WERI-Rb-1 (cell line): Measurements from ENCODE around the gene ZNF532.

ENCODE experiments used
- DNase-seq: peaks from one replicate; pipeline ENCODE4 v3.0.0-alpha.2; 2020
- H3K27ac ChIP-seq: fragments of 250-450 bp; sonication (Bioruptor Pico); 2 replicates; pipeline ENCODE4 v1.5.1; 2020; ENCODE audit warnings: mild to moderate bottlenecking, moderate library complexity
- H3K27me3 ChIP-seq: fragments of 250-450 bp; sonication (Bioruptor Pico); 2 replicates; pipeline ENCODE4 v1.5.1; 2021; ENCODE audit warnings: mild to moderate bottlenecking, low read depth, moderate library complexity; ENCODE audit not compliant: insufficient read depth, severe bottlenecking
- H3K36me3 ChIP-seq: fragments of 250-450 bp; sonication (Bioruptor Pico); 2 replicates; pipeline ENCODE4 v1.5.1; 2020; ENCODE audit warnings: mild to moderate bottlenecking, moderate library complexity
- H3K4me3 ChIP-seq: 2 replicates; pipeline ENCODE4 v1.5.1; 2011; ENCODE audit warnings: low read depth, mild to moderate bottlenecking, control low read depth, low read length
- H3K9me3 ChIP-seq: fragments of 250-450 bp; sonication (Bioruptor Pico); 2 replicates; pipeline ENCODE4 v1.5.1; 2021; ENCODE audit warnings: mild to moderate bottlenecking, moderate library complexity; ENCODE audit not compliant: severe bottlenecking
- CTCF ChIP-seq: IDR thresholded peaks from 2 replicates; pipeline ENCODE4 v1.5.1; 2011; ENCODE audit warnings: low read depth, mild to moderate bottlenecking, control low read depth, inconsistent platforms, low read length

Gene ZNF532

DNA sequence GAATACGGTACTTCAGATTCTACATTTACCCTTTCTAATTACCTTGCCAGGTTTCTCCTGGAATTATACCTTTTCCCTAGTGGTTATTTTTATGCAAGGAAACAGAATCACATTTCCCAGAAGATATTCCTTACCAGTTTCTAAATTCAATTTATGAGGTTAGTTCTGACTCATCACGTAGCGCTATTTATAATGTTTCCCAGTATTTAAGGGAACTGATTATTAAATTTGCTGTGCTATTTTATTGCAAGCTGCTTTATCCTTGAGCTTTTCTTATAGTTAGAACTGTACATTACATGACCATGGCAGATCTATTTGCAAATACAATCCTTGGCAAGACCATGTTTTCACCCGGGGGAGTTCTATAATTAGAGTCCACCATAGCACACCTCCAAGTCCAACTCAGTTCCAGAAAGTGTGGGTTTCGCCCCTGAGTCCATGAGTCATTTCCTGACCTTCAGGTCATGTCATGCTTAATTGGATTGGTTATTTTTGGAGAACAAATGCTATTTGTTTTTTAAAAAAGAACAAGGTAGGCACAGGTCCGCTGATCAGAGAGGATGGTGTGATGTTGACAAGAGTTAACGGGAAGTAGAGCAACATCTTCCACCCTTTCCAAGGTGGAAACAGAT, 126.6 kb downstream of the ZNF532 start:
- no peak for TF ChIP-seq CTCF

GRCh38 chr18:58992301-58993231, 127.9 kb downstream of the ZNF532 start:
- no peaks in the 10 kb centered on the region for H3K27me3 ChIP-seq
- H3K27ac ChIP-seq: no peak overlapping the region
- DNase-seq: no peak
- TF ChIP-seq CTCF: no peak
- peaks cover 5% of the 10 kb centered on the region for H3K9me3 ChIP-seq
- H3K36me3 ChIP-seq: no peaks in the 10 kb centered on the region
- no peak overlapping the region for H3K4me3 ChIP-seq

More for the DNA sequence above, 126.6 kb downstream of the ZNF532 start:
- Histone ChIP-seq H3K27me3 (no peaks in the 10 kb centered on the region), H3K9me3 (peaks cover 11% of the 10 kb centered on the region), H3K27ac (no peak overlapping the region), H3K36me3 (peaks cover 4% of the 10 kb centered on the region; the same call in 1 of the 2 replicates), H3K4me3 (no peak overlapping the region)
- DNase-seq: no peak

DNA sequence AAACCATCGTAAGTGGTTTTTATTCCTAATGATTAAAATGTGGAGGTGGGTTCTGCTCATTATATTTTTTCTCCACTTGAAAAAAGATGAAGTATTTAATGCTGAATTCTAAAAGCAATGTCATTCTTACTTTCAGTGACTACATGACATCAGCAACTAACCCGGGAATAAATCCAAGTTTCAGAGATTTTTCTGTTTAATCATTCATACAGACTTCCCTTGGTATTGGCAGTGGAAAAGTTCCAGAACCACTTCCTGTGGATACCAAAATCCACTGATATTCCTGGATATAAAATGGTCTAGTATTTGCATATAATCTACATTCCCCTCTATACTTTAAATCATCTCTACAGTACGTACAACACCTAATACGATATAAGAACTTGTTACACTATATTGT, 128.6 kb downstream of the ZNF532 start:
- Histone ChIP-seq H3K27me3 (no peaks in the 10 kb centered on the region), H3K27ac (no peak overlapping the region), H3K9me3 (peaks cover 5% of the 10 kb centered on the region), H3K36me3 (no peaks in the 10 kb centered on the region), H3K4me3 (no peak overlapping the region)
- DNase-seq: no peak
- TF ChIP-seq CTCF: no peak

GRCh38 chr18:58995663-58996062, 131.0 kb downstream of the ZNF532 start:
- DNase-seq: no peak
- H3K9me3 ChIP-seq: peaks cover 5% of the 10 kb centered on the region
- no peaks in the 10 kb centered on the region for H3K27me3 ChIP-seq
- no peak overlapping the region for H3K27ac ChIP-seq
- H3K36me3 ChIP-seq: no peaks in the 10 kb centered on the region
- TF ChIP-seq CTCF: no peak
- no peak overlapping the region for H3K4me3 ChIP-seq

DNA sequence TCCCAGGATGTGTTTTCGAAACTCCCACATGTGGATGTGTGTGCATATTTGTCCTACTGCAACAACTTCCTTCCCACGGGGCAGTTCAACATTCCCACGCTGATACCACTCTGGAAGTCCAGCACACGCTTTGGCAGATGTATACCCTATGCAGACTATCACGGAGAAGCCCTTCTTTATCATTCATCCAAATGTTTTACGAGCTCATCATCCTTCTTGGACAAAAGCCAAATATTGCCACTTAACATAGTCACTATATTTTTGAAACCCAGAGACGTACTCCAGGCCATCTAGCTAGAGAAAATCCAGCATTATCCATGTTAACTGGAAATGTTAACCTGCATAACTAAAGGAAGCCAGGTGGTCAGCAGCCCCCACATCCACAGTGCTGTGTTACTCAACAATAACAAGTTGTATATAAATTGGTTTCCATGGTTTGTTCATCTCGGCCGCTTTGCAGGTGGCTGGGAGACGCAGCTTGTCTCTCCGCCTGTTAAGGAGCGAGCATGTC, 131.5 kb downstream of the ZNF532 start:
- no peaks in the 10 kb centered on the region for H3K27me3 ChIP-seq
- H3K9me3 ChIP-seq: peaks cover 5% of the 10 kb centered on the region
- H3K27ac ChIP-seq: no peak overlapping the region
- TF ChIP-seq CTCF: no peak
- H3K36me3 ChIP-seq: no peaks in the 10 kb centered on the region
- H3K4me3 ChIP-seq: no peak overlapping the region
- no peak for DNase-seq
